ENCODE results near the gene SPTB. TPM values are rescaled to one million over a fixed set of nuclear protein-coding genes. Genes with fewer than 3 reads are reported as not detected.

Gene SPTB
- total and polyA plus RNA-seq, 8 donors = 2.2 to 4.7 (median 3.3) TPM

DNA sequence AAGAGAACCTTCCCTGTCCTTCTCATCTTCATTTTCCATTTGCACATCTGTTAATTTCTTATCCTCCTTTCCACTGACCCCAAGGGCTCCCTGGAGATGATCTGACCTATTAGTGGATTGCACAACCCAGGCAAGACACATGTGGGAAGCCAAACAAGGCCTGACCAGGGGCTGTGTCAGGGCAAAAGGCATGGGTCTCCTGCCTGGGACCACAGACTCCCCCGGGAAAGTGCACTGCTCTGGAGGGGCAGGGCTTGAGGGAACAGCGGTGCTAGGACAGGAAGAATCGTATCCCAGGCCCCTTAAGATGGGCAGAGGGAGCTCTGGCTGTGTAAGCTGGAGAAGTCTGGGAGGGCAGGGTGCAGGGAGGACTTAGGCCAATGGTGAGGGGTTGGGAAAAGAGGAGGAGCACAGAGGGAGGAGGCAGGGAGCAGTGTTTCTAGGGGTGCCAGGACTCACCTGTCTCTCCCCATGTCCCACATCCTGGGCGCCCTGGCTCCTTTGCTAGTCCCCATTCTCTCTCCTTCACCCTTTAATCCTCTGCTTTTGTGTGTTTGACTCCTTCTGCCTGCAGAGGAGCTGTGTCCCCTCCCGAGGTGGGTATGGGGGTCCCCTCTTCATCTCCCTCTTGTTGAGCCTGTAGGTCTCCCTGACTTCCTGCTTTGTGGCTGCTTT, 150.2 kb downstream of the SPTB start:
- Histone ChIP-seq H3K27me3 (no peaks in the 10 kb centered on the region), H3K4me1 (peaks cover 0 to 10% of the 10 kb centered on the region in 2 donors), H3K36me3 (peaks cover 0 to 48% of the 10 kb centered on the region in 2 donors), H3K4me3 (no peak overlapping the region), H3K27ac (no peak overlapping the region), H3K9me3 (no peaks in the 10 kb centered on the region)
- TF ChIP-seq, protein P1, sequence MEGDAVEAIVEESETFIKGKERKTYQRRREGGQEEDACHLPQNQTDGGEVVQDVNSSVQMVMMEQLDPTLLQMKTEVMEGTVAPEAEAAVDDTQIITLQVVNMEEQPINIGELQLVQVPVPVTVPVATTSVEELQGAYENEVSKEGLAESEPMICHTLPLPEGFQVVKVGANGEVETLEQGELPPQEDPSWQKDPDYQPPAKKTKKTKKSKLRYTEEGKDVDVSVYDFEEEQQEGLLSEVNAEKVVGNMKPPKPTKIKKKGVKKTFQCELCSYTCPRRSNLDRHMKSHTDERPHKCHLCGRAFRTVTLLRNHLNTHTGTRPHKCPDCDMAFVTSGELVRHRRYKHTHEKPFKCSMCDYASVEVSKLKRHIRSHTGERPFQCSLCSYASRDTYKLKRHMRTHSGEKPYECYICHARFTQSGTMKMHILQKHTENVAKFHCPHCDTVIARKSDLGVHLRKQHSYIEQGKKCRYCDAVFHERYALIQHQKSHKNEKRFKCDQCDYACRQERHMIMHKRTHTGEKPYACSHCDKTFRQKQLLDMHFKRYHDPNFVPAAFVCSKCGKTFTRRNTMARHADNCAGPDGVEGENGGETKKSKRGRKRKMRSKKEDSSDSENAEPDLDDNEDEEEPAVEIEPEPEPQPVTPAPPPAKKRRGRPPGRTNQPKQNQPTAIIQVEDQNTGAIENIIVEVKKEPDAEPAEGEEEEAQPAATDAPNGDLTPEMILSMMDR (IDR thresholded peaks at IDR 0.05) = no peak
- no peak for ATAC-seq
- intact Hi-C loops (cut with DNase I) = no loop called here
- DNase-seq = no peak

- TF ChIP-seq, protein P1 (IDR thresholded peaks at IDR 0.05) = no peak
- intact Hi-C loops (cut with DNase I) = no loop called here
- ATAC-seq (no peak), DNase-seq (no peak)
- Histone ChIP-seq H3K27me3 (no peaks in the 10 kb centered on the region), H3K9me3 (no peaks in the 10 kb centered on the region), H3K27ac (no peak overlapping the region), H3K36me3 (peaks cover 0 to 48% of the 10 kb centered on the region in 2 donors), H3K4me3 (no peak overlapping the region), H3K4me1 (peaks cover 0 to 17% of the 10 kb centered on the region in 2 donors)
Measured at GRCh38 chr14:64728856-64729255, 150.9 kb downstream of the SPTB start.

GRCh38 chr14:64728106-64728505, 151.6 kb downstream of the SPTB start:
- TF ChIP-seq, protein P1 (IDR thresholded peaks at IDR 0.05) = no peak
- no peak for ATAC-seq
- intact Hi-C loops (cut with DNase I) = no loop called here

DNA sequence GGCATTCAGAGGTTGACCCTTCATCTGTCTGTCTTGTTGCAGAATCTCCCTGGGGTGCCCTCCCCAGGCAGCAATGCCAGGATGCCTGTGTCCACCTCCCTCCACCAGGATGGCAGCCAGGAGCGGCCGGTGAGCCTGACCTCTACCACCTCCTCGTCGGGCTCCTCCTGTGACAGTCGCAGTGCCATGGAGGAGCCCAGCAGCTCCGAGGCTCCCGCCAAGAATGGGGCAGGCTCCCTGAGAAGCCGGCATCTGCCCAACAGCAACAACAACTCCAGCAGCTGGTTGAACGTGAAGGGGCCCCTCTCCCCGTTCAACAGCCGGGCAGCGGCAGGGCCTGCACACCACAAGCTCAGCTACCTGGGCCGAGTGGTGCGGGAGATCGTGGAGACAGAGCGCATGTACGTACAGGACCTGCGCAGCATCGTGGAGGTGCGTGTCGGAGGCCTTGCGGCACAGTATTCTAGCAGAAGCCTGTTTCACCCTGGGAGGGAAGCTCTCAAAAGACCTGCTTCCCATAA, 152.1 kb downstream of the SPTB start:
- peaks cover 0 to 39% of the 10 kb centered on the region in 2 donors for H3K36me3 ChIP-seq
- H3K4me3 ChIP-seq = no peak overlapping the region
- H3K27me3 ChIP-seq = no peaks in the 10 kb centered on the region
- intact Hi-C loops (cut with DNase I) = no loop called here
- H3K9me3 ChIP-seq = no peaks in the 10 kb centered on the region
- peaks cover 0 to 26% of the 10 kb centered on the region in 2 donors for H3K4me1 ChIP-seq
- ATAC-seq (no peak), DNase-seq (no peak)
- no peak overlapping the region for H3K27ac ChIP-seq
- TF ChIP-seq, protein P1 (IDR thresholded peaks at IDR 0.05) = no peak

More at GRCh38 chr14:64728106-64728505, 151.6 kb downstream of the SPTB start:
- H3K4me3 ChIP-seq = no peak overlapping the region
- no peak overlapping the region for H3K27ac ChIP-seq
- no peak for DNase-seq
- H3K36me3 ChIP-seq = peaks cover 0 to 44% of the 10 kb centered on the region in 2 donors
- no peaks in the 10 kb centered on the region for H3K27me3 ChIP-seq
- H3K4me1 ChIP-seq = peaks cover 0 to 21% of the 10 kb centered on the region in 2 donors
- H3K9me3 ChIP-seq = no peaks in the 10 kb centered on the region

GRCh38 chr14:64726585-64726890, 153.2 kb downstream of the SPTB start:
- ATAC-seq = peak; percentile 58
- Histone ChIP-seq H3K27ac (no peak overlapping the region), H3K4me3 (no peak overlapping the region), H3K4me1 (peaks cover 6 to 37% of the 10 kb centered on the region in 2 donors), H3K36me3 (peaks cover 0 to 29% of the 10 kb centered on the region in 2 donors), H3K9me3 (no peaks in the 10 kb centered on the region), H3K27me3 (no peaks in the 10 kb centered on the region)
- TF ChIP-seq, protein P1 (IDR thresholded peaks at IDR 0.05) = no peak
- intact Hi-C loops (cut with DNase I) = no loop called here
- no peak for DNase-seq
